Measurements from ENCODE around the gene CIDEC. TPM values are rescaled to one million over a fixed set of nuclear protein-coding genes. Genes with fewer than 3 reads are reported as not detected.

CIDEC gene
- total and polyA plus RNA-seq, 4 donors = 0.08 TPM; not detected in 3

DNA sequence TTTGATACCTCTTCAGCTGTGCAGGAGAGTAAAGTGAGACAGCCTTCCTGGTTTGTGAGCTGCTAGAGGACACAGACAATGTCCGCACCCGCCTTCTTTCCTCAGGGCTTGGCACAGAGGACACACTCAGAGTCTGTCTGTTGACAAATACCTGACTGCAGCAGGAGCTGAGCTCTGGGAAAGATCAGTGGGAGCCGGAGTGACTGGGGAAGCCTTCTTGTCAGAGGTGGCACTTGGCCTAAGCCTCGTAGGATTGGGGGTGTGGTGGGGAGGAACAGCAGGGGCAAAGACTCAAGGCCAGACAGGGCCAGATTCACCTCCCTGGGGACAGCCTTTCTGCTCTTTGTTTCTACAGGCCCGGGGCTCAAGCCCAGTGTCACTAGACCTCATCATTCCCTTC is 33.5 kb upstream of the CIDEC start:
- Histone ChIP-seq H3K27ac (ENCODE audit: low read depth in 1 of 2, low read length in 1 of 2) (no peak overlapping the region), H3K27me3 (ENCODE audit: control insufficient read depth in 3 of 3, insufficient read depth in 3 of 3, low read length in 2 of 3) (no peaks in the 10 kb centered on the region), H3K4me3 (no peak overlapping the region), H3K4me1 (ENCODE audit: control insufficient read depth in 5 of 5, insufficient read depth in 5 of 5, low read length in 5 of 5) (peaks cover 0 to 33% (median 21%) of the 10 kb centered on the region in 5 donors), H3K9me3 (ENCODE audit: control insufficient read depth in 4 of 4, insufficient read depth in 3 of 4, low read length in 3 of 4) (no peaks in the 10 kb centered on the region), H3K9ac (ENCODE audit: insufficient read depth in 1 of 2, low read length in 2 of 2) (no peak overlapping the region), H3K36me3 (ENCODE audit: control insufficient read depth in 4 of 4, insufficient read depth in 4 of 4, low read length in 4 of 4) (no peaks in the 10 kb centered on the region)
- ATAC-seq (ENCODE audit: insufficient read depth, low FRiP score) = no peak
- no peak for DNase-seq
- TF ChIP-seq, protein P1, sequence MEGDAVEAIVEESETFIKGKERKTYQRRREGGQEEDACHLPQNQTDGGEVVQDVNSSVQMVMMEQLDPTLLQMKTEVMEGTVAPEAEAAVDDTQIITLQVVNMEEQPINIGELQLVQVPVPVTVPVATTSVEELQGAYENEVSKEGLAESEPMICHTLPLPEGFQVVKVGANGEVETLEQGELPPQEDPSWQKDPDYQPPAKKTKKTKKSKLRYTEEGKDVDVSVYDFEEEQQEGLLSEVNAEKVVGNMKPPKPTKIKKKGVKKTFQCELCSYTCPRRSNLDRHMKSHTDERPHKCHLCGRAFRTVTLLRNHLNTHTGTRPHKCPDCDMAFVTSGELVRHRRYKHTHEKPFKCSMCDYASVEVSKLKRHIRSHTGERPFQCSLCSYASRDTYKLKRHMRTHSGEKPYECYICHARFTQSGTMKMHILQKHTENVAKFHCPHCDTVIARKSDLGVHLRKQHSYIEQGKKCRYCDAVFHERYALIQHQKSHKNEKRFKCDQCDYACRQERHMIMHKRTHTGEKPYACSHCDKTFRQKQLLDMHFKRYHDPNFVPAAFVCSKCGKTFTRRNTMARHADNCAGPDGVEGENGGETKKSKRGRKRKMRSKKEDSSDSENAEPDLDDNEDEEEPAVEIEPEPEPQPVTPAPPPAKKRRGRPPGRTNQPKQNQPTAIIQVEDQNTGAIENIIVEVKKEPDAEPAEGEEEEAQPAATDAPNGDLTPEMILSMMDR (IDR thresholded peaks at IDR 0.05; ENCODE audit: control extremely low read depth, extremely low read depth) = no peak
- 86 to 88% methylated on average over 5 of the region's 5 CpGs for WGBS, 2 donors

DNA sequence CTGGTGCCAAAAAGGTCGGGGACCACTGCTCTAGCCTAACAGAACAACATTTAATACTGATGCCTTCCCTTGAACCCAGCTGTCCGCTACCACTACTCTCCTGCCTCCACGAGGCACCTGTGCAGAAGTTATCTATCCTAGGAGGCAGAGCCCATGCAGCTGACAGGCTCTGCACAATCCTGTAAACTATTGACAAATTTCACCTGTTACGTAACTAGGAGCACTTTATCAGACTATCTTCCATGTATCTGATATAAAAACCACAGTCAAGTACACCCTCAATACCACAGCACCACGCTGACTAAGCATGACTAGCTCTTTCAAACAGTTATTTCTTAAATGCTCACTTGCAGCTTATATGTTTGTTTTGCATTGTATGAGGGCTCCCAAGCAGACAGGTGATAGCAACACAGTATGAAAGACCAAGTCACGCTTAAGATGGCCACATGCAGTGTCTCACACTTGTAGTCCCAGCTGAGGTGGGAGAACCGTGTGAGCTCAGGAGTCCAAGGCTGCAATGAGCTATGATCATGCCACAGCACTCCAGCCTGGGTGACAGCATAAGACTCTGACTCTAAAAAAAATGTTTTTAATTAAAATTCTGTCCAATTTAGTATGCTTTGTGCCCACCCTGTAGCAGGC is 32.4 kb upstream of the CIDEC start:
- Histone ChIP-seq H3K9ac (ENCODE audit: insufficient read depth in 1 of 2, low read length in 2 of 2) (no peak overlapping the region), H3K4me3 (no peak overlapping the region), H3K27ac (ENCODE audit: low read depth in 1 of 2, low read length in 1 of 2) (no peak overlapping the region), H3K9me3 (ENCODE audit: control insufficient read depth in 4 of 4, insufficient read depth in 3 of 4, low read length in 3 of 4) (no peaks in the 10 kb centered on the region), H3K36me3 (ENCODE audit: control insufficient read depth in 4 of 4, insufficient read depth in 4 of 4, low read length in 4 of 4) (no peaks in the 10 kb centered on the region), H3K4me1 (ENCODE audit: control insufficient read depth in 5 of 5, insufficient read depth in 5 of 5, low read length in 5 of 5) (peaks cover 0 to 26% (median 16%) of the 10 kb centered on the region in 5 donors), H3K27me3 (ENCODE audit: control insufficient read depth in 3 of 3, insufficient read depth in 3 of 3, low read length in 2 of 3) (no peaks in the 10 kb centered on the region)
- DNase-seq (no peak), ATAC-seq (ENCODE audit: insufficient read depth, low FRiP score) (no peak)
- TF ChIP-seq, protein P1 (IDR thresholded peaks at IDR 0.05; ENCODE audit: control extremely low read depth, extremely low read depth) = no peak
- WGBS, 2 donors = 41 to 65% methylated on average over 7 of the region's 7 CpGs

DNA sequence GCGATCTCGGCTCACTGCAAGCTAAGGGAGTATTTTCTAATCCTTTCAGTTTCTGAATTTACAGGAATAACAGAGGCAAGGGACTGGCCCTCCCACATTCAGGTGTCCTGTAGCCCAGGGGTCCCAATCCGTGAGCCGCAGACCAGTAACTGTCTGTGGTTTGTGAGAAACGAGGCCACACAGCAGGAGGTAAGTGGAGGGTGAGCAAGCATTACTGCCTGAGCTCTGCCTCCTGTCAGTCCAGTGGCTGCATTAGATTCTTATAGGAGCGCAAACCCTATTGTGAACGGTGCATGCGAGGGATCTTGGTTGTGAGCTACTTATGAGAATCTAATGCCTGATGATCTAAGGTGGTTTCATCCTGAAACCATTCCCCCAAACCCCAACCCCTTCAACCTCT is 31.8 kb upstream of the CIDEC start:
- no peak overlapping the region for H3K27ac ChIP-seq (ENCODE audit: low read depth in 1 of 2, low read length in 1 of 2)
- DNase-seq (no peak), ATAC-seq (ENCODE audit: insufficient read depth, low FRiP score) (no peak)
- H3K9me3 ChIP-seq (ENCODE audit: control insufficient read depth in 4 of 4, insufficient read depth in 3 of 4, low read length in 3 of 4) = no peaks in the 10 kb centered on the region
- H3K4me1 ChIP-seq (ENCODE audit: control insufficient read depth in 5 of 5, insufficient read depth in 5 of 5, low read length in 5 of 5) = peaks cover 0 to 21% (median 12%) of the 10 kb centered on the region in 5 donors
- TF ChIP-seq, protein P1 (IDR thresholded peaks at IDR 0.05; ENCODE audit: control extremely low read depth, extremely low read depth) = no peak
- no peaks in the 10 kb centered on the region for H3K36me3 ChIP-seq (ENCODE audit: control insufficient read depth in 4 of 4, insufficient read depth in 4 of 4, low read length in 4 of 4)
- H3K27me3 ChIP-seq (ENCODE audit: control insufficient read depth in 3 of 3, insufficient read depth in 3 of 3, low read length in 2 of 3) = no peaks in the 10 kb centered on the region
- H3K9ac ChIP-seq (ENCODE audit: insufficient read depth in 1 of 2, low read length in 2 of 2) = no peak overlapping the region
- no peak overlapping the region for H3K4me3 ChIP-seq
- 57 to 80% methylated on average over 8 of the region's 8 CpGs for WGBS, 2 donors
